Kidney epithelial cell (primary cell): ENCODE data around the gene EXOC3L2. TPM values are rescaled to one million over a fixed set of nuclear protein-coding genes. Genes with fewer than 3 reads are reported as not detected.

Source experiments
- DNase-seq: peaks from one replicate; pipeline ENCODE4 v3.0.0-alpha.2; 2010; ENCODE audit warnings: low read depth
- H3K27me3 ChIP-seq: 2 replicates; pipeline ENCODE4 v1.6.0; 2011; ENCODE audit warnings: low read length; ENCODE audit not compliant: control insufficient read depth, insufficient read depth
- H3K36me3 ChIP-seq: 2 replicates; pipeline ENCODE4 v1.5.1; 2011; ENCODE audit warnings: low read length; ENCODE audit not compliant: control insufficient read depth, insufficient read depth
- H3K4me3 ChIP-seq: 2 replicates; pipeline ENCODE4 v1.5.1; 2011; ENCODE audit warnings: low read depth, mild to moderate bottlenecking, control low read depth, low read length
- CTCF ChIP-seq: IDR thresholded peaks from 2 replicates; pipeline ENCODE4 v1.5.1; 2011; ENCODE audit warnings: mild to moderate bottlenecking, moderate library complexity, low read length, control low read depth, inconsistent platforms; ENCODE audit not compliant: insufficient read depth, poor library complexity, severe bottlenecking
- total RNA-seq: library from RNA; depleted of rRNA; stranded (reverse); fragments of >200 nt; gene quantifications from 2 replicates; pipeline ENCODE4 v1.2.3, GENCODE V29; 2015

The EXOC3L2 gene
- total RNA-seq, 1 donor from 2014 or later = not detected

GRCh38 chr19:45249261-45250033 lies 4.2 kb upstream of the EXOC3L2 start:
- no peak for TF ChIP-seq CTCF
- H3K27me3 ChIP-seq = no peaks in the 10 kb centered on the region
- no peak overlapping the region for H3K4me3 ChIP-seq
- no peak for DNase-seq
- no peaks in the 10 kb centered on the region for H3K36me3 ChIP-seq

GRCh38 chr19:45247136-45247535 lies 1.9 kb upstream of the EXOC3L2 start:
- no peak for DNase-seq
- no peak overlapping the region for H3K4me3 ChIP-seq
- no peaks in the 10 kb centered on the region for H3K36me3 ChIP-seq
- TF ChIP-seq CTCF = no peak
- peaks cover 2% of the 10 kb centered on the region for H3K27me3 ChIP-seq

- H3K27me3 ChIP-seq = peaks cover 4% of the 10 kb centered on the region
- TF ChIP-seq CTCF = no peak
- no peak overlapping the region for H3K4me3 ChIP-seq
- no peaks in the 10 kb centered on the region for H3K36me3 ChIP-seq
- DNase-seq = no peak
Observed at GRCh38 chr19:45245826-45246225, 619 bp upstream of the EXOC3L2 start.

GRCh38 chr19:45244133-45244794 lies 943 bp downstream of the EXOC3L2 start:
- Histone ChIP-seq H3K27me3 (peaks cover 4% of the 10 kb centered on the region), H3K4me3 (no peak overlapping the region), H3K36me3 (no peaks in the 10 kb centered on the region)
- TF ChIP-seq CTCF = no peak
- DNase-seq = no peak

- TF ChIP-seq CTCF = no peak
- Histone ChIP-seq H3K27me3 (peaks cover 4% of the 10 kb centered on the region), H3K4me3 (no peak overlapping the region), H3K36me3 (no peaks in the 10 kb centered on the region)
- DNase-seq = no peak
Observed at GRCh38 chr19:45243144-45243732, 2.0 kb downstream of the EXOC3L2 start.

GRCh38 chr19:45238556-45238955 lies 6.7 kb downstream of the EXOC3L2 start:
- Histone ChIP-seq H3K27me3 (peaks cover 31% of the 10 kb centered on the region), H3K36me3 (no peaks in the 10 kb centered on the region), H3K4me3 (no peak overlapping the region)
- DNase-seq = no peak
- TF ChIP-seq CTCF = no peak
